Upper lobe of left lung (tissue), 6 donors: ENCODE results near the gene DDX11. TPM values are rescaled to one million over a fixed set of nuclear protein-coding genes. Genes with fewer than 3 reads are reported as not detected.
A peak's percentile ranks its signal among the peaks of the same experiment; 100 is the strongest.
"Not testable (repeated sequence)": the region's sequence is repeated elsewhere in the genome, so short reads cannot be mapped to it uniquely, and the experiment has no call there.

ENCODE experiments used
- ATAC-seq, 2 donors: fragments of 200-7000 bp; cut with Tn5 transposase; one replicate each; pipeline ENCODE4 v1.9.1; 2022; ENCODE audit warnings: mild to moderate bottlenecking in 2 of 2, moderate library complexity in 2 of 2; ENCODE audit not compliant: low FRiP score in 2 of 2
- DNase-seq, 2 donors: peaks; one replicate each; pipeline ENCODE4 v3.0.0-alpha.2; 2019 to 2020
- H3K27ac ChIP-seq, 4 donors: fragments of 200-600 bp; sonication (generic); one replicate each; pipeline ENCODE4 v1.5.1; 2016 to 2019
- H3K27me3 ChIP-seq, 4 donors: fragments of 200-600 bp; sonication (generic); one replicate each; pipeline ENCODE4 v1.5.1; 2017 to 2019
- H3K36me3 ChIP-seq, 4 donors: fragments of 200-600 bp; sonication (generic); one replicate each; pipeline ENCODE4 v1.5.1; 2016 to 2019
- H3K4me1 ChIP-seq, 4 donors: fragments of 200-600 bp; sonication (generic); one replicate each; pipeline ENCODE4 v1.5.1; 2018 to 2019
- H3K4me3 ChIP-seq, 4 donors: fragments of 200-600 bp; sonication (generic); one replicate each; pipeline ENCODE4 v1.5.1; 2017 to 2019; ENCODE audit warnings: mild to moderate bottlenecking in 2 of 4, moderate library complexity in 1 of 4
- H3K9me3 ChIP-seq, 4 donors: fragments of 200-600 bp; sonication (generic); one replicate each; pipeline ENCODE4 v1.5.1; 2018 to 2019
- EP300 ChIP-seq, 4 donors: sonication (generic); formaldehyde crosslinking; IDR thresholded peaks; one replicate each; pipeline ENCODE4 v1.5.1; 2017; ENCODE audit warnings: antibody characterized with exemption in 4 of 4, control low read depth in 2 of 4
- POLR2A ChIP-seq, 4 donors: fragments of 450-650 bp; IDR thresholded peaks; one replicate each; pipeline ENCODE4 v1.5.1; 2016 to 2017; ENCODE audit warnings: antibody characterized with exemption in 4 of 4, mild to moderate bottlenecking in 2 of 4
- POLR2AphosphoS5 ChIP-seq, 2 donors: sonication (generic); formaldehyde crosslinking; IDR thresholded peaks; one replicate each; pipeline ENCODE4 v1.5.1; 2017; ENCODE audit warnings: antibody characterized with exemption in 2 of 2
- WGBS, 2 donors: methylation state at CpG; one replicate each; pipeline ENCODE4 v1.1.5; 2017 to 2018; 5-methylcytosine and 5-hydroxymethylcytosine counted together
- total RNA-seq, 6 donors: library from RNA; depleted of rRNA in 4 of 6; stranded (reverse); fragments of >200 nt in 4 of 6; gene quantifications; one replicate each; pipeline versions ENCODE4 v1.1.0 to v1.2.1, GENCODE V29; 2016 to 2021
- TF ChIP-seq, protein P1 (sequence below), 6 experiments: fragments of 450-650 bp in 4 of 6; fragments of 200-600 bp in 2 of 6; sonication (generic) in 2 of 6; IDR thresholded peaks; one replicate each; pipeline ENCODE4 v1.5.1; 2016 to 2019; ENCODE audit warnings: antibody characterized with exemption in 6 of 6
- donor health status: DM: no; HTN: no; CAD: no; lungs with moderate emphysema.
- donor health status: DM: no; HTN: yes; CAD: no; lungs with severe emphysema.

Gene DDX11
- total RNA-seq, 6 donors from 2014 or later: 13.9 to 117 (median 23.0) TPM

DNA sequence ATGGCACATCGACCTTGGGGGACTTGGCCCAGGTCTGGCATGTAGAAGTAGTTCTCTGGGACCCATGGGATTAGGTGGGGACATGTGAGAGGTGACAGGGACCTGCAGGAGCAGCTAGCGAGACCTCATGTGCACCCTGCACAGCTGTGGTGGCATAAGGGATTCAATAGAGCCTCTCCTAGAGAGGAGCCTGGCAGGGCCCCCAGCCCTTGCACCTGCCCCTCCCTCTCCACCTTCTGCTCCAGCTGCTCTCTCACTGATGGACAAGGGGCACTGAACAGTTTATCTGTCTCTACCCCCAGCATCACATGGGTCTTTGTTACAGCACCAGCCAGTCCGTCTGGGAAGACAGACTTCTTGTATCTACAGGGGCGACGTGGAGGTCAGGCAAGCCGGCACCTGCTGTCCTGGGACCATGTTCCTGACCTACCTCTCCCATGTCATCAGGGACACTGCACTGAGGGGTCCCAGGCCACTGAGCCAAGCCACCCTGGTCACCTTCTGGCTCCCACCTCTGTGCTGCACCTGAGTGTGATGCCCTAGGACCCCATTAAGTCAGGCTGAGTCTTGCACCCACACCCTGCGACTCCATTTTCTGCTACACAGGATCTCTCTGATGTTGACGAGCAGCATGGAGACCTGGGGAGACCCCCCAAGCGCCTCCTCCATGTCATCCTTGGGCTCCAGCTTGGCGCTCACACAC, 32.6 kb downstream of the DDX11 start:
- TF ChIP-seq POLR2A (IDR thresholded peaks at IDR 0.05) (no peak), POLR2AphosphoS5 (IDR thresholded peaks at IDR 0.05) (no peak), EP300 (IDR thresholded peaks at IDR 0.05) (no peak)
- TF ChIP-seq, protein P1, sequence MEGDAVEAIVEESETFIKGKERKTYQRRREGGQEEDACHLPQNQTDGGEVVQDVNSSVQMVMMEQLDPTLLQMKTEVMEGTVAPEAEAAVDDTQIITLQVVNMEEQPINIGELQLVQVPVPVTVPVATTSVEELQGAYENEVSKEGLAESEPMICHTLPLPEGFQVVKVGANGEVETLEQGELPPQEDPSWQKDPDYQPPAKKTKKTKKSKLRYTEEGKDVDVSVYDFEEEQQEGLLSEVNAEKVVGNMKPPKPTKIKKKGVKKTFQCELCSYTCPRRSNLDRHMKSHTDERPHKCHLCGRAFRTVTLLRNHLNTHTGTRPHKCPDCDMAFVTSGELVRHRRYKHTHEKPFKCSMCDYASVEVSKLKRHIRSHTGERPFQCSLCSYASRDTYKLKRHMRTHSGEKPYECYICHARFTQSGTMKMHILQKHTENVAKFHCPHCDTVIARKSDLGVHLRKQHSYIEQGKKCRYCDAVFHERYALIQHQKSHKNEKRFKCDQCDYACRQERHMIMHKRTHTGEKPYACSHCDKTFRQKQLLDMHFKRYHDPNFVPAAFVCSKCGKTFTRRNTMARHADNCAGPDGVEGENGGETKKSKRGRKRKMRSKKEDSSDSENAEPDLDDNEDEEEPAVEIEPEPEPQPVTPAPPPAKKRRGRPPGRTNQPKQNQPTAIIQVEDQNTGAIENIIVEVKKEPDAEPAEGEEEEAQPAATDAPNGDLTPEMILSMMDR (IDR thresholded peaks at IDR 0.05): no peak
- Histone ChIP-seq H3K36me3 (peaks cover 0 to 16% (median 2%) of the 10 kb centered on the region in 4 donors), H3K27ac (no peak overlapping the region), H3K9me3 (no peaks in the 10 kb centered on the region), H3K4me1 (no peaks in the 10 kb centered on the region), H3K27me3 (no peaks in the 10 kb centered on the region), H3K4me3 (no peak overlapping the region)
- DNase-seq: no peak
- no peak for ATAC-seq
- 94 to 96% methylated on average over 3 to 9 of the region's 10 CpGs for WGBS, 2 donors

DNA sequence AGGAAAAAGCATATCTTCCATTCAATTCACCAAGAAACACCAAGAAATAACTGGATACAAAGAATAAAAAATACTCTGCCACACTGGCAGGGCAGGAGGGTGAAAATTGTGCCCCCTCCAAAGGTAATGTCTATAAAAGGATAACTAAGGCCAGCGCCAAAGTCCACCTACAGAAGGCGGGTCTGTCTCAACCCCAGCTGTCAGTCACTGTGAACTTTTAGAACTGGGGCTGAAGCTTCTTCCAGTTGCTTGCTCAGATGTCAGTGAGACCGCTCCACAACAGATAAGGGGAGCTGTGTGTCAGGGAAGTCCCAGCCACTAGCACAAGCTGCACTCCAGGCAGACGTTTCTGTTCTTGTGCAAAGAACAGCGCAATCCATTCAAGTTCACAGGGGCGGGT, 36.1 kb downstream of the DDX11 start:
- WGBS, 2 donors: 53 to 66% methylated on average over 5 to 6 of the region's 6 CpGs
- ATAC-seq, H3K4me3 ChIP-seq, H3K36me3 ChIP-seq, H3K27ac ChIP-seq, H3K9me3 ChIP-seq, H3K4me1 ChIP-seq, H3K27me3 ChIP-seq, DNase-seq: not testable (repeated sequence)

DNA sequence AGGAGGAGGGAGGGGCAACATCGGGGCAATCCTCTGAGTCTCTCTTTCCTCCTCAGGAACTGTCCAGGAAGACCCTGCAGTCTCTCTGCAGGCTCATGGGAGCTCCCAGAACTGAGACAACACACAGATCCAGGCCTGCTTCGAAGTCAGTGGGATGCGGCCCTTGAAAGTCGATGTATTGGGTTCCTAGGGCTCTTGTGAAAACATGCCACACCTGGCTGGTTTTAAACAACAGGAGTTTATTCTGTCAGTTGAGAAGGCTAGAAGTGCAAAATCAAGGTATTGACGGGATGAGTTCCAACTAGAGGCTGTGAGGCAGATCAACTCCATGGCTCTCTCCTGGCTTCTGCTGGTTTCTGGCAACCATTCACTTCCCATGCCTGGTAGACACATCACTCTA, 36.6 kb downstream of the DDX11 start:
- not testable (repeated sequence) for H3K27ac ChIP-seq, H3K4me3 ChIP-seq, DNase-seq, ATAC-seq, H3K27me3 ChIP-seq, H3K9me3 ChIP-seq, H3K36me3 ChIP-seq, H3K4me1 ChIP-seq
- 80 to 100% methylated on average over 1 to 5 of the region's 5 CpGs for WGBS, 2 donors

DNA sequence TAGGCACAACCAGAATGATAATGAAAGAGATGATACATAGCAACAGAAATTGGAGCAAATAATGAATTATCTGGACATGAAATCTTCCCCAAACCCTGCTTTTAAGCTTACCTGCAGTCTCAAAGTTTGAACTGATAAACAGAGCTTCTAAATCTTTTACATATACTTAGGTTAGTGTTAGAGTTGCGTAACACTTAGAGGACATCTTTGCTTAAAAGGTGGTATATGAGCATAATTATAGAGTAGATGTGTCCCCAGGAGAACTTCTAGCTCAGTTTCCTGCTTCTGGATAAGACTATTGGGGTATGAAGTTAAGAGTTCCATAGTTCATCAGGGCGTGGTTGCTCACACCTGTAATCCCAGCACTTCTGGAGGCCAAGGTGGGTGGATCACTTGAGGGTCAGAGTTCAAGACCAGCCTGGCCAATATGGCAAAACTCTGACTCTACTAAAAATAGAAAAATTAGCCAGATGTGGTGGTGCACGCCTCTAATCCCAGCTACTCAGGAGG, 41.5 kb downstream of the DDX11 start:
- not testable (repeated sequence) for H3K4me3 ChIP-seq, H3K27ac ChIP-seq, H3K36me3 ChIP-seq, H3K9me3 ChIP-seq, DNase-seq, ATAC-seq
- Histone ChIP-seq H3K4me1 (peaks cover 18 to 30% (median 22%) of the 10 kb centered on the region in 4 donors), H3K27me3 (peaks cover 0 to 28% (median 6%) of the 10 kb centered on the region in 4 donors)
- WGBS, 2 donors: 92 to 94% methylated on average over 3 of the region's 3 CpGs

DNA sequence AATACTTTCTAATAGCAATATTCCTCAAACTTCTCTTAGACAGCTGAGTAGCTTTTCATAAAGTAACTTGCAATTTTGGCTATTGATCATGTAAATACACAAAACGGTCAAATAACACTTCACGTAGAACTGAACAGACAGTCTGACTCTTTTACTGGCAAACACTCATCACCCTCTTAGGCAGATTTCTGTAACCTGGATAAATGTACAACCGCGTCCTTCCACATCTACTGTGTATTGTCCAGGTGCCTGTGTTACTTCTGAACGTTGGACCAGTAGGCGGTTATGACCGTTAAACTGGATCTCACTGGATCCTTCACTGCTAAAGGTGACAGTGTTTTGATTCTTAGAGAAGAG, 43.2 kb downstream of the DDX11 start:
- not testable (repeated sequence) for ATAC-seq, DNase-seq, H3K9me3 ChIP-seq, H3K36me3 ChIP-seq, H3K27ac ChIP-seq
- WGBS, 2 donors: 22 to 36% methylated on average over 6 to 7 of the region's 7 CpGs
- Histone ChIP-seq H3K27me3 (peaks cover 0 to 28% (median 6%) of the 10 kb centered on the region in 4 donors), H3K4me1 (peaks cover 18 to 30% (median 22%) of the 10 kb centered on the region in 4 donors), H3K4me3 (peak overlapping the region in 2 of 4 donors; percentile 35 to 42)

DNA sequence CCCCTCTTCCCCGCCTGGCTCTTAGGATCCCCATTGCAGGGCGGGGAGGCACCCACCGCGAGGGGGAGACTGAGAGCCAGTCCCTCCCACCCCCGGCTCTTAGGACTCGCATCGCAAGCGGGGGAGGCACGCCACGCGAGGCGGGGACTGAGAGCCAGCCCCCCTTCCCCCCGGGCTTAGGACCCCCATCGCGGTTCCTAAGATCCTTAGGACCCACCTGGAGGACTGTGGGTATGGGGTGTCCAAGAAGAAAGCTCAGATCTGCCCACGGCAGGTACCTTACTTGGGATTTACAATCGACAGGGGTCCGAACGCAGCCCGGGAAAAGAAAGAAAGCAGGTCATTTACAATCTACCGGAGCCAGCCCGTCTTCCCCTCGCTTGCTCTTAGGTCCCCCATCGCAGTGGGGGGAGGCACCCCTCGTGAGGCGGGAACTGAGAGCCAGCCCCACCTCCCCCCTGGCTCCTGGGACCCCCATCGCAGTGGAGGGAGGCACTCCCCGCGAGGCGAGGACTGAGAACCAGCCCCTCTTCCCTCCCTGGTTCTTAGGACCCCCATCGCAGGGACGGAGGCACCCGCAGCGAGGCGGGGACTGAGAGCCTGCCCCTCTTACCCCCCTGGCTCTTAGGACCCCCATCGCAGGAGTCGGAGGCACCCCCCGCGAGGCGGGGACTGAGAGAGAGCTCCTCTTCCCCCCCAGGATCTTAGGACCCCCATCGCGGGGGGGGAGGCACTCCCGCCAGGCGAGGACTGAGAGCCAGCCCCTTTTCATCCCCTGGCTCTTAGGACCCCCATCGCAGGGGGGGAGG, 43.7 kb downstream of the DDX11 start:
- TF ChIP-seq POLR2AphosphoS5 (IDR thresholded peaks at IDR 0.05) (no peak), POLR2A (IDR thresholded peaks at IDR 0.05) (no peak), EP300 (IDR thresholded peaks at IDR 0.05) (no peak)
- TF ChIP-seq, protein P1 (IDR thresholded peaks at IDR 0.05): peak in 3 of 6 experiments; percentile 18 to 50 (median 24)
- 0 to 3% methylated on average over 7 to 27 of the region's 45 CpGs for WGBS, 2 donors
- H3K4me3 ChIP-seq: peak overlapping the region in 3 of 4 donors; percentile 20 to 42 (median 35)
- H3K27me3 ChIP-seq: peaks cover 0 to 28% (median 6%) of the 10 kb centered on the region in 4 donors
- H3K4me1 ChIP-seq: peaks cover 18 to 30% (median 22%) of the 10 kb centered on the region in 4 donors
- no peaks in the 10 kb centered on the region for H3K36me3 ChIP-seq
- ATAC-seq (peak in 1 of 2 donors; percentile 74), DNase-seq (peak in 1 of 2 donors; percentile 86)
- H3K9me3 ChIP-seq: no peaks in the 10 kb centered on the region
- H3K27ac ChIP-seq: no peak overlapping the region
